LNCaP clone FGC (cell line): Measurements from ENCODE around the gene RBPJ.
"Not testable (repeated sequence)": the region's sequence is repeated elsewhere in the genome, so short reads cannot be mapped to it uniquely, and the experiment has no call there.

Experiments
- DNase-seq: peaks from one replicate; pipeline ENCODE4 v3.0.0-alpha.2; 2011; ENCODE audit warnings: low read depth
- H3K4me3 ChIP-seq: 2 replicates; pipeline ENCODE4 v1.5.1; 2011; ENCODE audit warnings: mild to moderate bottlenecking, low read depth, low read length, control low read depth
- TF ChIP-seq, protein P1 (sequence below): IDR thresholded peaks from 2 replicates; pipeline ENCODE4 v1.5.1; 2012; ENCODE audit warnings: mild to moderate bottlenecking; ENCODE audit not compliant: control insufficient read depth, insufficient read depth; ENCODE audit errors: extremely low read depth

RBPJ gene

DNA sequence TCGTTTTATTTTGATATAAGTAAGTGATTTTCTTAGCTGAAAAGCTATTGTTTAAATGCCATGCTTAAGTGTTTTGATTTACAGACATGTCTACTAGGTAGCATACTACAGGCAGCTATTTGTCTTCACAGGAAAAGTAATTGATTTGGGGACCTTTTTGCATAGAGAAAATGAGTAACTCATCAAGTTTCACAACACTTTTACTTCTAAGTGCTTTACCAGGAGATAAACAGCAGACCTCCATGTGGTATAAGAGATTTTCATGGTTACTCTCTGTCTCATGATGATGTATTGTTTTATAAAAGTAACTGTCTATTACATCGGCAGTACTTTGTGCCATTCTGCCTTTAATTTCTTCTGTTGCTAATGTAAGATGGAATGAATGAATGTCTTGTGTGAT is 28.7 kb downstream of the RBPJ start:
- no peak for DNase-seq
- no peak overlapping the region for H3K4me3 ChIP-seq
- TF ChIP-seq, protein P1, sequence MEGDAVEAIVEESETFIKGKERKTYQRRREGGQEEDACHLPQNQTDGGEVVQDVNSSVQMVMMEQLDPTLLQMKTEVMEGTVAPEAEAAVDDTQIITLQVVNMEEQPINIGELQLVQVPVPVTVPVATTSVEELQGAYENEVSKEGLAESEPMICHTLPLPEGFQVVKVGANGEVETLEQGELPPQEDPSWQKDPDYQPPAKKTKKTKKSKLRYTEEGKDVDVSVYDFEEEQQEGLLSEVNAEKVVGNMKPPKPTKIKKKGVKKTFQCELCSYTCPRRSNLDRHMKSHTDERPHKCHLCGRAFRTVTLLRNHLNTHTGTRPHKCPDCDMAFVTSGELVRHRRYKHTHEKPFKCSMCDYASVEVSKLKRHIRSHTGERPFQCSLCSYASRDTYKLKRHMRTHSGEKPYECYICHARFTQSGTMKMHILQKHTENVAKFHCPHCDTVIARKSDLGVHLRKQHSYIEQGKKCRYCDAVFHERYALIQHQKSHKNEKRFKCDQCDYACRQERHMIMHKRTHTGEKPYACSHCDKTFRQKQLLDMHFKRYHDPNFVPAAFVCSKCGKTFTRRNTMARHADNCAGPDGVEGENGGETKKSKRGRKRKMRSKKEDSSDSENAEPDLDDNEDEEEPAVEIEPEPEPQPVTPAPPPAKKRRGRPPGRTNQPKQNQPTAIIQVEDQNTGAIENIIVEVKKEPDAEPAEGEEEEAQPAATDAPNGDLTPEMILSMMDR: no peak

DNA sequence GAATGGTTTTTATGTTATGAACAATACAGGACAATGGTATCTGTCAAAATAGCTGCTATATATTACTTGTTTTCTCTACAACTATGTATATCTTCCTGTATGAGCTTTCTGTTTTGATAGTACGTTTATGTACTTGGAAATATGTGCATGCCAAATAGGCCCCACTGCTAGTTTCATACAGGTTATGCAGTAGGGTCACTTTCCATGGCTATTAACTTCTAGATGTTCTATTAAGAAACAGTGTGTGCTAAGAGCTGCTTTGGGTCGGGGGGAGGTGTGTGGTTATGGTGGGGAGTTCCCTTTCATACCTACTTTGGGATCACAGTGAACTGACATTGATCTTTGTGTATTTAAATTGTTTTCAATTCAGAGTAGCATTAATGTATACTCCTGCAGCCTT is 30.9 kb downstream of the RBPJ start:
- no peak for DNase-seq
- TF ChIP-seq, protein P1: no peak
- no peak overlapping the region for H3K4me3 ChIP-seq

DNA sequence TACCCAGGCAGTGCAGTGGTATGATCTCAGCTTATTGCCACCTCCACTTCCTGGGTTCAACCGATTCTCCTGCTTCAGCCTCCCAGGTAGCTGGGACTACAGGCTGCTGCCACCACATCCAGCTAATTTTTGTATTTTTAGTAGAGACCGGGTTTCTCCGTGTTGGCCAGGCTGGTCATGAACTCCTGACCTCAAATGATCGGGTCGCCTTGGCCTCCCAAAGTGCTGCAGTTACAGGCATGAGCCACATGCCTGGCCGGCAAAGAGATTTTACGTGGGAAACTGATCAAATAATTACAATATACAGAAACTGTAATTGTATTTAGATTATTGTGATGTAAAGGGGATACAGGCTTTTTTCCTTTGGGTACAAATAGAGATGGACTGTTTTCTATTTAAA is 33.7 kb downstream of the RBPJ start:
- TF ChIP-seq, protein P1: no peak
- H3K4me3 ChIP-seq: no peak overlapping the region
- DNase-seq: no peak

DNA sequence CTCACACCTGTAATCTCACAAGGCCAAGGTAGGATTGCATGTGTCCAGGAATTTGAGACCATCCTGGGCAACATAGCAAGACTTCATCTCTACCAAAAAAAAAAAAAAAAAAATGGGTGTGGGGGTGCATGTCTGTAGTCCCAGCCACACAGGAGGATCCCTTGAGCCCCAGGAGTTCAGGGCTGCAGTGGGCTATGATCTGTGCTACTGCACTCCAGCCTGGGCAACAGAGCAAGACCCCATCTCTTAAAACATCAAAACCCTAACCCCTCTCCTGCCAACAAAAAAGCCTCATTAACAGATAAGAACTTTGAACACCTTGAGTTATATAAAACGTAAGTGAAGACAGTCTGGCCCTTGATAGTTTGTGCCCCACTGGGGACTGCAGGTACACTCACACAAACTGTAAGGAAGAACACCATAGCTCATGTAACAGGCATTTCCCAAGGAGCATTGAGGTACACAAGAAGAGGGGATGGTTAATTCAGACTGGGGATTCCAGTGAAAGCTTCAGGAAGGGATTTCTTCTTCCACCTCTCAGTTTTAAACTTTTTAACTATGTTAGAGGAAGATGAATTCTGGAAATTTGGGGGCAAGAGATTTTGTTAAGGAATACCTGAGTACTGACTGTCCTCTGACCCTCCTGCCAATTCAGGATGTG is 34.7 kb downstream of the RBPJ start:
- TF ChIP-seq, protein P1: no peak
- H3K4me3 ChIP-seq: no peak overlapping the region
- DNase-seq: no peak

DNA sequence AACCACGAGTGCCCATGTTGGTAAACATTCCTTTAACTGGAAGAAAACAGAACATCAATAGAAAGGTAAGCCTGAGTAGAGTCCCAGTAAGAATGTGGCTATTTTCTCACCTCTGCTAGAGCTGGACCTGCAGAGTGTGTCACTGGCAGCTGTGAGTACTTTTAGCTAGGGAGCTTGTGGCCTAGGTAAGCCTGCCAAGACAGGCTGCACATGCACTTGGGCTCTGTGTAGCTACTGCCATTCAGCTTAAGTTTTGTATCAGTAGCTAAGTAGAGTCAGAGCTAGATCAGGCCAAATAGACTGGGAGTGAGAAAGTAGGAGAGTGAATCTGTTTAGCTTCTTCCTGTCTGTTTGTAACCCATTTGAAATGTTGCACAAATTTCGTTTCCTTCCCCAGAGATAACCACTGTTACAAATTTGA is 35.3 kb downstream of the RBPJ start:
- DNase-seq: no peak
- TF ChIP-seq, protein P1: no peak
- no peak overlapping the region for H3K4me3 ChIP-seq

DNA sequence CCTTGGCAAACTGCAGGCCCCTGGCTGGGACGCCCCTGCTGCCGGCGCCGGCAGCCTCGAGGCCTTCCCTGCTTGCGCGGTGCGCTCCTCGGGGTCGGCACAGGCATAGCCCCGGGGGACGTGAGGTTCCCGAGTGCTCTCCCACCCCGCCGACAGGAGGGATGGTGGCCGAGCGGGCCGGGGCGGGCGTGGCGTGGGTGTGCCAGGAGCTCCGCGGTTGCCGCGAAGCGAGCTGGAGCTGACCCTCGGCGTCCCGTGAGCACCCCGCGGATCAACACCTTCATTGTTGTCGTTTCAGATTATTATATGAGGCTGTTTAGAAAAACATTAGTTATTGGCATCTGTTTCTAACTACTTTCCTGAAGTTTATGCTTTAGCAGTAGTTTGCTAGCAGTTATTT is 38.7 kb downstream of the RBPJ start:
- not testable (repeated sequence) for H3K4me3 ChIP-seq, DNase-seq

DNA sequence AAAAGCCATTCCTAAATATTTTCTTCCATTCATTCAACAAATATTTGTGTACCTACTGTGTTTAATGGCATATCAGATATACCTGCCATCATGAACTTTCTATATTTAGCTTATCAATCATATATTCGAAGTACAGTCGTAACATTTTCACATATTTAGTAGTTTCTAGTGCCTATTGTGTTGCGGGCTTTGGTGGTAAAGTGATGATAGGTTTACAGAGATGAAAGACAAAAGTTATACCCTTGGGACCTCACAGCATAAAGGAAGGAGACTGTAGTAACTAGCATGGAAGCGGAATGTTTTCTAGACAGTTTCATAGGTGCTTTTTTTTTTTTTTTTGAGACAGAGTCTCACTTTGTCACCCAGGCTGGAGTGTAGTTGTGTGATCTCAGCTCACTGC is 39.5 kb downstream of the RBPJ start:
- TF ChIP-seq, protein P1: no peak
- no peak for DNase-seq
- H3K4me3 ChIP-seq: no peak overlapping the region
